K562 (cell line): ENCODE results near the gene CTPS2. TPM values are rescaled to one million over a fixed set of nuclear protein-coding genes. Genes with fewer than 3 reads are reported as not detected.

Source experiments
- DPF2 ChIP-seq: fragments of 450-650 bp; IDR thresholded peaks from 2 replicates; pipeline ENCODE4 v1.6.1; 2016
- GTF2E2 ChIP-seq: fragments of 200-800 bp; sonication (Bioruptor generic); IDR thresholded peaks from 2 replicates; pipeline ENCODE4 v1.6.1; 2016; ENCODE audit warnings: missing genetic modification characterization, missing compliant biosample characterization
- JUN ChIP-seq, 2 experiments: sonication (generic) in 1 of 2; formaldehyde crosslinking in 1 of 2; IDR thresholded peaks; 2 replicates each; pipeline versions ENCODE4 v1.6.1 to v1.8.0; 2012 to 2022; ENCODE audit warnings: borderline replicate concordance in 2 of 2, mild to moderate bottlenecking in 2 of 2, improper control_type of control experiment in 1 of 2, low read depth in 1 of 2, low read length in 1 of 2, missing genetic modification reagents in 1 of 2
- STAT5A ChIP-seq: IDR thresholded peaks from 2 replicates; pipeline ENCODE4 v1.6.1; 2012; ENCODE audit warnings: low read length, inconsistent platforms, borderline replicate concordance
- TCF7L2 ChIP-seq: fragments of 150-350 bp; IDR thresholded peaks from 2 replicates; pipeline ENCODE4 v1.6.1; 2016; ENCODE audit warnings: low read depth, mild to moderate bottlenecking, low read length, moderate library complexity
- ZNF445 ChIP-seq: fragments of 250-450 bp; sonication (Bioruptor Pico); IDR thresholded peaks from 2 replicates; pipeline ENCODE4 v1.4.0; 2020; ENCODE audit warnings: low read depth, mild to moderate bottlenecking, moderate library complexity
- ZNF57 ChIP-seq: fragments of 450-650 bp; formaldehyde crosslinking; IDR thresholded peaks from 2 replicates; pipeline ENCODE4 v1.4.0; 2020; ENCODE audit warnings: mild to moderate bottlenecking, moderate library complexity
- ZNF584 ChIP-seq: fragments of 200-800 bp; sonication (Bioruptor generic); IDR thresholded peaks from 2 replicates; pipeline ENCODE4 v1.6.1; 2016; ENCODE audit warnings: low read depth, mild to moderate bottlenecking, missing genetic modification characterization, missing compliant biosample characterization
- polyA plus RNA-seq, 8 experiments: library from polyadenylated mRNA; depleted of rRNA in 4 of 8; stranded (reverse) in 5 of 8; unstranded in 3 of 8; fragments of >200 nt; fragmentation: Nextera tagmentation in 2 of 8; fragmentation: Illumina TruSeq in 1 of 8; extraction: Ambion mirVana in 2 of 8; extraction: Trizol in 1 of 8; gene quantifications; 2 replicates each; pipeline versions ENCODE4 v1.2.1 to v1.2.3, GENCODE V29; 2011 to 2014; ENCODE audit warnings: inconsistent platforms in 1 of 8, missing spikeins in 1 of 8
- total RNA-seq, 7 experiments: library from RNA; depleted of rRNA in 6 of 7; stranded (reverse); fragments of >200 nt in 6 of 7; fragmentation: Illumina TruSeq in 2 of 7; extraction: Trizol in 2 of 7; gene quantifications; 2 replicates each; pipeline versions ENCODE4 v1.2.1 to v1.2.3, GENCODE V29; 2011 to 2021; ENCODE audit warnings: low replicate concordance in 1 of 7
- TF ChIP-seq, protein P1 (sequence below): fragments of 250-450 bp; sonication (Bioruptor Pico); IDR thresholded peaks from 2 replicates; pipeline ENCODE4 v1.8.0; 2022; ENCODE audit warnings: moderate library complexity, mild to moderate bottlenecking, inconsistent platforms
- TF ChIP-seq, protein P2 (sequence below): fragments of 250-450 bp; sonication (Bioruptor Pico); IDR thresholded peaks from 2 replicates; pipeline ENCODE4 v1.8.0; 2021; ENCODE audit warnings: moderate library complexity, mild to moderate bottlenecking, inconsistent platforms
- TF ChIP-seq, protein P3 (sequence below): fragments of 200-800 bp; sonication (Bioruptor generic); IDR thresholded peaks from 2 replicates; pipeline ENCODE4 v1.6.1; 2017; ENCODE audit warnings: missing genetic modification characterization, missing compliant biosample characterization
- TF ChIP-seq, protein P4 (sequence below): IDR thresholded peaks from 2 replicates; pipeline ENCODE4 v1.6.1; 2011; ENCODE audit warnings: borderline replicate concordance, low read depth, mild to moderate bottlenecking, moderate library complexity, low read length; ENCODE audit not compliant: insufficient read depth, poor library complexity, severe bottlenecking
- TF ChIP-seq, protein P5 (sequence below): fragments of 450-650 bp; IDR thresholded peaks from 2 replicates; pipeline ENCODE4 v1.6.1; 2016; ENCODE audit warnings: missing biosample characterization, missing genetic modification characterization
- TF ChIP-seq, protein P6 (sequence below): fragments of 250-450 bp; sonication (Bioruptor Pico); IDR thresholded peaks from 2 replicates; pipeline ENCODE4 v1.9.0; 2021; ENCODE audit warnings: mild to moderate bottlenecking, inconsistent platforms

The CTPS2 gene
- total and polyA plus RNA-seq, 9 of the 15 experiments (the other 6 are each of a cell fraction or from before 2014, with no cell fraction given): 5.4 to 19.5 (median 14.1) TPM

DNA sequence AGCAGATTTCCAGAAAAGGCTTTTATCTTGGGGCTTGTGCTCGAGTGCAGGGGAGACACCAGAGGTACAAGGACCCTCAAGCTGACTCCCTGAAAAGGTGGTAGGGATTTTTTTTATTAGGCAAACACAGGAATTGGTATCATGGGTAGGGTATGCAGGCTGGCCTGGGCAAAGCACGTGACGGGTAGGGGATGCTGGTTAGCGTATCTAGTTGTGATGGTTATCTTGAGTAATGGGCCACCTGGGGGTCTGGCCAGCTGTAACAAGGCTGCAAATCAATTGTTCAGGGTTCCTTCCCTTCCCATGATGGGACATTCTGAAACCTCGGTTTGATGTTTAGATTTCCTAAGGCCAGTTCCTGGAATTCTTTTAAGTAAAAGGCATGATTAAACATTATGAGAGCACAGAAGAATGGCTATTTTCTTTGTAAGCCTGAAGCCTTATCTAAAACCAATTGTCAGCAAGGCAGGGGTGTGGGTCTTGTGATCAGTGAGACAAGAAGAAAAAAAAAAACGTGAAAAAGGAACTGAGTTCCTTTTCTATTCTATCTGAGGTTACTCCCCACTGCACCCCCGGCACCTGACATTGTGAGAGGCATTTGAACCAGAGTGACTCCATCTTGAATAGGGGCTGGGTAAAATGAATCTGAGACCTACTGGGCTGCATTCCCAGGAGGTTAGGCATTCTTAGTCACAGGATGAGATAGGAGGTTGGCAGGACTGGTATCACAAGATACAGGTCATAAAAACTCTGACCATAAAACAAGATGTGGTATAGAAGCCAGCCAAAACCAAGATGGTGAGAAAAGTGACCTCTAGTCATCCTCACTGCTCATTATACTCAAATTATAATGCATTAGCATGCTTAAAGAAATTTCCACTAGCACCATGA lies 126.7 kb downstream of the CTPS2 start (continued):
- TF ChIP-seq, protein P1, sequence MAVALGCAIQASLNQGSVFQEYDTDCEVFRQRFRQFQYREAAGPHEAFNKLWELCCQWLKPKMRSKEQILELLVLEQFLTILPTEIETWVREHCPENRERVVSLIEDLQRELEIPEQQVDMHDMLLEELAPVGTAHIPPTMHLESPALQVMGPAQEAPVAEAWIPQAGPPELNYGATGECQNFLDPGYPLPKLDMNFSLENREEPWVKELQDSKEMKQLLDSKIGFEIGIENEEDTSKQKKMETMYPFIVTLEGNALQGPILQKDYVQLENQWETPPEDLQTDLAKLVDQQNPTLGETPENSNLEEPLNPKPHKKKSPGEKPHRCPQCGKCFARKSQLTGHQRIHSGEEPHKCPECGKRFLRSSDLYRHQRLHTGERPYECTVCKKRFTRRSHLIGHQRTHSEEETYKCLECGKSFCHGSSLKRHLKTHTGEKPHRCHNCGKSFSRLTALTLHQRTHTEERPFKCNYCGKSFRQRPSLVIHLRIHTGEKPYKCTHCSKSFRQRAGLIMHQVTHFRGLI (CRISPR knock-in tag): peak; percentile 90
- TF ChIP-seq, protein P2, sequence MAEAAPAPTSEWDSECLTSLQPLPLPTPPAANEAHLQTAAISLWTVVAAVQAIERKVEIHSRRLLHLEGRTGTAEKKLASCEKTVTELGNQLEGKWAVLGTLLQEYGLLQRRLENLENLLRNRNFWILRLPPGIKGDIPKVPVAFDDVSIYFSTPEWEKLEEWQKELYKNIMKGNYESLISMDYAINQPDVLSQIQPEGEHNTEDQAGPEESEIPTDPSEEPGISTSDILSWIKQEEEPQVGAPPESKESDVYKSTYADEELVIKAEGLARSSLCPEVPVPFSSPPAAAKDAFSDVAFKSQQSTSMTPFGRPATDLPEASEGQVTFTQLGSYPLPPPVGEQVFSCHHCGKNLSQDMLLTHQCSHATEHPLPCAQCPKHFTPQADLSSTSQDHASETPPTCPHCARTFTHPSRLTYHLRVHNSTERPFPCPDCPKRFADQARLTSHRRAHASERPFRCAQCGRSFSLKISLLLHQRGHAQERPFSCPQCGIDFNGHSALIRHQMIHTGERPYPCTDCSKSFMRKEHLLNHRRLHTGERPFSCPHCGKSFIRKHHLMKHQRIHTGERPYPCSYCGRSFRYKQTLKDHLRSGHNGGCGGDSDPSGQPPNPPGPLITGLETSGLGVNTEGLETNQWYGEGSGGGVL: 0 out of 2 replicates have a peak, but pooled peaks have one; percentile 26
- TF ChIP-seq TCF7L2 (no peak), STAT5A (no peak), ZNF584 (CRISPR knock-in tag) (no peak), ZNF445 (CRISPR knock-in tag) (0 out of 2 replicates have a peak, but pooled peaks have one; percentile 41), JUN (IDR thresholded peaks at IDR 0.05; ENCODE audit: borderline replicate concordance, low read depth, low read length) (no peak), JUN (CRISPR knock-in tag; IDR thresholded peaks at IDR 0.05; ENCODE audit: borderline replicate concordance) (no peak), DPF2 (no peak), ZNF57 (CRISPR knock-in tag) (no peak), GTF2E2 (tag) (no peak)
- TF ChIP-seq, protein P3, sequence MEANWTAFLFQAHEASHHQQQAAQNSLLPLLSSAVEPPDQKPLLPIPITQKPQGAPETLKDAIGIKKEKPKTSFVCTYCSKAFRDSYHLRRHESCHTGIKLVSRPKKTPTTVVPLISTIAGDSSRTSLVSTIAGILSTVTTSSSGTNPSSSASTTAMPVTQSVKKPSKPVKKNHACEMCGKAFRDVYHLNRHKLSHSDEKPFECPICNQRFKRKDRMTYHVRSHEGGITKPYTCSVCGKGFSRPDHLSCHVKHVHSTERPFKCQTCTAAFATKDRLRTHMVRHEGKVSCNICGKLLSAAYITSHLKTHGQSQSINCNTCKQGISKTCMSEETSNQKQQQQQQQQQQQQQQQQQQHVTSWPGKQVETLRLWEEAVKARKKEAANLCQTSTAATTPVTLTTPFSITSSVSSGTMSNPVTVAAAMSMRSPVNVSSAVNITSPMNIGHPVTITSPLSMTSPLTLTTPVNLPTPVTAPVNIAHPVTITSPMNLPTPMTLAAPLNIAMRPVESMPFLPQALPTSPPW (CRISPR knock-in tag): no peak
- TF ChIP-seq, protein P4, sequence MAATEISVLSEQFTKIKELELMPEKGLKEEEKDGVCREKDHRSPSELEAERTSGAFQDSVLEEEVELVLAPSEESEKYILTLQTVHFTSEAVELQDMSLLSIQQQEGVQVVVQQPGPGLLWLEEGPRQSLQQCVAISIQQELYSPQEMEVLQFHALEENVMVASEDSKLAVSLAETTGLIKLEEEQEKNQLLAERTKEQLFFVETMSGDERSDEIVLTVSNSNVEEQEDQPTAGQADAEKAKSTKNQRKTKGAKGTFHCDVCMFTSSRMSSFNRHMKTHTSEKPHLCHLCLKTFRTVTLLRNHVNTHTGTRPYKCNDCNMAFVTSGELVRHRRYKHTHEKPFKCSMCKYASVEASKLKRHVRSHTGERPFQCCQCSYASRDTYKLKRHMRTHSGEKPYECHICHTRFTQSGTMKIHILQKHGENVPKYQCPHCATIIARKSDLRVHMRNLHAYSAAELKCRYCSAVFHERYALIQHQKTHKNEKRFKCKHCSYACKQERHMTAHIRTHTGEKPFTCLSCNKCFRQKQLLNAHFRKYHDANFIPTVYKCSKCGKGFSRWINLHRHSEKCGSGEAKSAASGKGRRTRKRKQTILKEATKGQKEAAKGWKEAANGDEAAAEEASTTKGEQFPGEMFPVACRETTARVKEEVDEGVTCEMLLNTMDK: no peak
- TF ChIP-seq, protein P5, sequence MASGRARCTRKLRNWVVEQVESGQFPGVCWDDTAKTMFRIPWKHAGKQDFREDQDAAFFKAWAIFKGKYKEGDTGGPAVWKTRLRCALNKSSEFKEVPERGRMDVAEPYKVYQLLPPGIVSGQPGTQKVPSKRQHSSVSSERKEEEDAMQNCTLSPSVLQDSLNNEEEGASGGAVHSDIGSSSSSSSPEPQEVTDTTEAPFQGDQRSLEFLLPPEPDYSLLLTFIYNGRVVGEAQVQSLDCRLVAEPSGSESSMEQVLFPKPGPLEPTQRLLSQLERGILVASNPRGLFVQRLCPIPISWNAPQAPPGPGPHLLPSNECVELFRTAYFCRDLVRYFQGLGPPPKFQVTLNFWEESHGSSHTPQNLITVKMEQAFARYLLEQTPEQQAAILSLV (tag): peak; percentile 70
- TF ChIP-seq, protein P6, sequence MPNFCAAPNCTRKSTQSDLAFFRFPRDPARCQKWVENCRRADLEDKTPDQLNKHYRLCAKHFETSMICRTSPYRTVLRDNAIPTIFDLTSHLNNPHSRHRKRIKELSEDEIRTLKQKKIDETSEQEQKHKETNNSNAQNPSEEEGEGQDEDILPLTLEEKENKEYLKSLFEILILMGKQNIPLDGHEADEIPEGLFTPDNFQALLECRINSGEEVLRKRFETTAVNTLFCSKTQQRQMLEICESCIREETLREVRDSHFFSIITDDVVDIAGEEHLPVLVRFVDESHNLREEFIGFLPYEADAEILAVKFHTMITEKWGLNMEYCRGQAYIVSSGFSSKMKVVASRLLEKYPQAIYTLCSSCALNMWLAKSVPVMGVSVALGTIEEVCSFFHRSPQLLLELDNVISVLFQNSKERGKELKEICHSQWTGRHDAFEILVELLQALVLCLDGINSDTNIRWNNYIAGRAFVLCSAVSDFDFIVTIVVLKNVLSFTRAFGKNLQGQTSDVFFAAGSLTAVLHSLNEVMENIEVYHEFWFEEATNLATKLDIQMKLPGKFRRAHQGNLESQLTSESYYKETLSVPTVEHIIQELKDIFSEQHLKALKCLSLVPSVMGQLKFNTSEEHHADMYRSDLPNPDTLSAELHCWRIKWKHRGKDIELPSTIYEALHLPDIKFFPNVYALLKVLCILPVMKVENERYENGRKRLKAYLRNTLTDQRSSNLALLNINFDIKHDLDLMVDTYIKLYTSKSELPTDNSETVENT (CRISPR knock-in tag): no peak
